Amniotic stem cell (primary cell): ENCODE data around the gene BCL11A.

Source experiments
- DNase-seq: peaks from one replicate; lab custom pipeline; 2025; lab: John Stamatoyannopoulos, UW

The BCL11A gene

DNA sequence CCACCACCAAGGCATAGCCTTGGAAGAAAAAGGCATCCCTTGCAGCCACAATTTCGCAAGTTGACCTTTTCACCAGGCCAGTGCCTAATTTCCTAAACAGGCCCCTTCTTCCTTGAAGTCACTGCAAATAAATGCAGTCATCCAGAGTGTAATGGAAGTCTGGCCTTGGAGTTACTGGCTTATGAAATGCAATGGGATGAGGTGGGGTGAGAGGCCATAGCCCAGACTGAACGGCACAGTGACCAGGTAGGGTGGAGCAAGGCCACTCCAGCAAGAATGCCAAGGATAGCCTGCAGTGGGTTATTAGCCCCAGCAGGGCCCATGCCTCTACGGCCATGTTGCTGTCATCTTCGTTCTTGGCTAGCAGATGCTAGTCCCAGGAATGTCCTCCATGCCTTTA, 68.4 kb downstream of the BCL11A start:
- no peak for DNase-seq

GRCh38 chr2:60484133-60484645, 69.3 kb downstream of the BCL11A start:
- DNase-seq = peak; percentile 54

DNA sequence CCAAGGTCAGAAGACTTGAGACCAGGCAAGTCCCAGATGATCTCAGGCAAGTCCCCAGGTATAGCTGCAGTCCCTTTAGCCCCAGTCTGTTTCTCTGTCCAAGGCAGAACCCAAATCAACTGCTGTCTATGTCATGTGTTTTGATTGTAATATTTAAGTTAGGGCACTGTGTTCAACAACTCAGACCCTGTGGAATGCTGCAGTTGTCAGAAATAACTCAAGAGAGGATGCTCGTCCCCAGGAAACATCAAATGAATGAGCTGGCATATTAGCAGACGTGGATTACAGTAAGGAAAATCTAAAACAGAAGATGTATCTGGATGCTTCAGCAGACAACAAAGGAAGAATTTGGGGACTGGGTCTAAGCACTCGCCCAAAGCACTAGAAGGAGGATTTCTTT, 70.1 kb downstream of the BCL11A start:
- peak; percentile 53 for DNase-seq

GRCh38 chr2:60482222-60482621, 71.2 kb downstream of the BCL11A start:
- DNase-seq = no peak

- no peak for DNase-seq
These were observed 72.2 kb downstream of the BCL11A start for GRCh38 chr2:60481257-60481656.

DNA sequence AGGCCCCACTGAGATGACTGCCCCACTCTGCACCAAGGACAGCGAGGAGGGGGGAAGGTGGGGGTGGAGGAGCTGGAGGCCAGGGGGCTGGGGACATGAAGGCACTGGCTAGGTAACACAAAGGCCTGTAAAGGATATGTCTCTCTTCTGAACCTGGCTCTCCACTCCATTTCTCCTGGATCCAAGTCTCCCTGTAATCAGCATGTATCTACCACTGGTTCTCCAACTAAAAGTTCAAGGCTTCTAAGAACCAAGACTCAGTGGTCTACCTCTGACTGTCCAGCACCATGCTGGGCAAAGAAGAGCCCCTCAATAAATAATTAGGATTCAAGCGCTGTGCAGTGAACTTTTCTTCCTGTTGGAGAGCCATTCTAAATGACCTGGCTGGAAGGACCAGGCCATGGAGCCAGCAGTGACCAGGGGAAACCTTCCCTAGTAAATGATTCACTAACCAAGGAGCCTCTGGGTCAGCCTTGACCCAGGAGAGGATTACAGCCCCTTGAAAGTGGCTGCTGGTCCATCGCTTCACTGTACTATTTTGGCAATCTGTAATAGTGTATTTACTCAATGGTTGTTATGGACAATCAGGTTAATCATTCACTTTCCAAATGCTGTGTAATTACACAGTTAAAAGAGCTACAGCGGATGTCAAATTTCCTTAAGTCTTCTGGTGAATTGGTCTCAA, 73.2 kb downstream of the BCL11A start:
- DNase-seq = no peak

- DNase-seq = no peak
These were observed 74.0 kb downstream of the BCL11A start for GRCh38 chr2:60479226-60480088.

DNA sequence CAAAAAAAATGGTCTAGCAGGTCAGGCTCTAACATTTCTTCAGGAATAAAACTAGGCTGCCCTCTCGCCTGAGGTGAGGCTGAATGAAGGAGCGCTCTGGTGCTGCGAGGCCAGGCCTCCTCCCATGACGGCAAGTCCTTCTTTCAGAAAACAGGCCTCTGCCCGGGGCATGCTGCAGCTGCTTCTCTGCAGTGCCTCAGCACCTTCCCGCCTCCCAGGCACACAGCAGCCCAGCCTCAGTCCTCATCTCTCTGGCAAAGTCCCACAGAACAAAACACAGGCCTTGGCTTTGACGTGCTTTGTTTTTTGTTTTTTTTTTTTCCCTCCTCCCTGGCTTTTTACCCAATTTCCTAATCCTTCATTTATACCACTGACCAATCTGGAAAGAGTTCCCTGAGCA, 74.8 kb downstream of the BCL11A start:
- no peak for DNase-seq

GRCh38 chr2:60476206-60476954, 77.1 kb downstream of the BCL11A start:
- DNase-seq = no peak

DNA sequence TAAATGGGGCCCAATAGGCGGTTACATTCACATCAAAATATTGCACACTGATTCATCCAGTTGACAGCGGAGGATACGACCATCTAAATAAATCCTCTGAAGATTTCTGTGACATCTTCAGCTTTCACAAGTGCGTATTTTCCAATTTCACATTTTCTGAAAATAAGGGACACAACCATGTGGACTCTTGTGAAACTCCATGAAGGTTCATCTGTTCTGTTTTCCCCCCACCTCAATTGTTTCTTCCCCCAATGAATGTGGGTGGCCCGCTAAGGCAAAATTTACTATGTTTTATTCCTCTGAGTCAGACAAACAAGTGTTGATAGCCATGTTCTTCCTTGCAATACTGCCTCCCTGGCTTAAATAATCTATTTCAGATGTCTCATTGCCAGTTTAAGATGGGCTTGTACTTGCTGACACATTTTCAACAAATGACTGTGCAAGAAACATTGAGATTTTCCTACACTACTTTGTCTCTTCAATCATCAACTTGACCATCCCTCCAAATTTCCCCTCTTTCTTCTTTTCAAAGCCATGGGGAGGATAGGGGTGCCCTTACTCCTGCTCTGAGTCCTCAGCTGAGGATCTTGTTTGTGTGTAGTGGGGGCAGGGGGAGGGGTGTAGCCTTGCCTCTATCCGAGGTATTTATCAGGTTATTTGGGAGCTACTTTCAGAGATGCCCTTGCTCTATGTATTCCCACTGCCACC, 78.2 kb downstream of the BCL11A start:
- no peak for DNase-seq

GRCh38 chr2:60474301-60474700, 79.2 kb downstream of the BCL11A start:
- DNase-seq = no peak

DNA sequence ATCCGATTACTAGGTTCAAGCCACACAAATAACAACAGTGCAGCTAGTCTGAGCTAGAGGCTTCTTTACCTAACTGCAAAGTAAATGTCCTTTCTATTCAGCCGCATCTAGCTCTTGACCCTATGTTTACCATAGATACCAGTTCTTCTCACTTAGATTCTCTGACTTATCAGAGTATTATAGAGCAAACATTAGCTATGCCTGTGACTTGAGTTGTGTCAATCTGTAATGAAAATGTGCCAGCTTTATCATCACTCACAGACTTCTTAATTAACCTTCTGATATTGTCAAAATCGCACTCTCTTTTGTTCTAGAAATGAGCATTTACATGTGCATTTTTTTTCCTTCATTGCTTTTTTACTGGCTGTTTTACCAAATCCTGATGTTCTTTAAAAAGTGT, 79.9 kb downstream of the BCL11A start:
- DNase-seq = no peak

DNA sequence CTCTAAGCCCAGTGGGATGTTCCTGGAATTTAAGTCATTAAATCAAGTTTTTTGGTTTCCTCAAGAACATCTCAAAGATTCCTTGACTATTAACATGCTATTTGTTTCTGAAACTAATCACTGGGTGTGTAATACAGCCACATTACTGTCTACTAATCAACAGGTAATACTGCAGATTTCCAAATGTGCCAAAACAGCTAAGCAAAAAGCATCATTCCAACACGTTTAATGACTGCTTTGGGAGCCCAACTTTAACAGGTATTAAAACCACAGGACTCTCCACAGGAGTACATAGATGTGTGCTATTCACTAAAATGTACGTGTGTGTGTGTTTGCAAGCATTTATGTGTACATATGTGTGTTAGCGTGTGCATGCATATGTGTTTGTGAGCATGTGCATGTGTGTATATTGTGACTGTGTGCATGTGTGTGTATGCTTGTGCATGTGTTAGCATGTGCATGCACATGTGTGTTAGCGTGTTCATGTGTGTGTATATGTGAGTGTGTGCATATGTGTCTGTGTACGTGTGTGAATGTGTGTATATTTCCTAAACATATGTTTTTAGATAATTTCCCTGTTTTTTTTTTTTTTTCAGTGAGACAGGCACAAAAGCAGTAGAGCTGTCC, 80.7 kb downstream of the BCL11A start:
- no peak for DNase-seq

DNA sequence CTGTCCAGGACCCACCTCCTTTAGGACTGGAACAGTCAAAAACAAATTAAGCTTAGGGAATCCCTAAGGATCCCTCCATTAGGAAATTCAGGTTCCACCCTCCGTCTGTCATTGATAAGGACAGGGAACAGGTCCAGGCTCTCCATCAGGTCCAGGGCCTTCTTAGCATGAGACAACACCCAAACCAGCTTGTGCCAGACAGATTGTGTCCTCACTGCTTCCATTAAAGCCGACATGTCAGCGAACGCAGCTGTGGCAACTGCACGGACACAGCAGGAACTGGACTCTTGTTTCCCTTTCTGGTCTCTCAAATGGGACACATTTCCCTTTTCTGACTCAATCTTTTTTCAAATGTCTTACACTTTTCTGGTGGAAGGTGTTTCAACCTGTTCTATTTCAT, 81.4 kb downstream of the BCL11A start:
- DNase-seq = no peak

GRCh38 chr2:60470340-60470739, 83.1 kb downstream of the BCL11A start:
- no peak for DNase-seq

GRCh38 chr2:60469536-60470317, 83.7 kb downstream of the BCL11A start:
- no peak for DNase-seq

GRCh38 chr2:60468382-60469085, 84.9 kb downstream of the BCL11A start:
- DNase-seq = no peak

GRCh38 chr2:60466161-60466702, 87.2 kb downstream of the BCL11A start:
- DNase-seq = no peak

GRCh38 chr2:60465736-60466135, 87.7 kb downstream of the BCL11A start:
- no peak for DNase-seq

DNA sequence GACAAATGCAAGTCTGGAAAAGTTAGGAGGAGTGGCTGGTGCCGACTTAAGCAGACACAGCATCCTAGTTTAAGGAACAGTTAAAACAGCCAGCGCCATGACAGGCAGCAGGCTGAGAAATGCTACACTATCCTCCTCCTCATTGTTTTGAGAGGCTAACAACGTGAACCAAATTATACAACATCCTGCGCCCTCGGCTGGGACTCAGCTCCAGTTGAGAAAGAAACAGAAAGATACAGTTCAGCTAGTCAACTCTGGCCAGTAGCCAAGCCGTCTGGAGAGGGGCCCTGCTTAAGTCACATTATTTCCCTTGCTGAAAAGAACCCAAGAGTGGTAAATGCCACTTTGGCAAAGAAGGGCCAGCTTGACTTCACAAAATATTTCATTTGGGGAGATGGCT, 90.2 kb downstream of the BCL11A start:
- no peak for DNase-seq
